Osteoblast (primary cell): Measurements from ENCODE around the gene SPN. TPM values are rescaled to one million over a fixed set of nuclear protein-coding genes. Genes with fewer than 3 reads are reported as not detected.

Source experiments
- DNase-seq: peaks from one replicate; pipeline ENCODE4 v3.0.0; 2011; ENCODE audit warnings: low spot score, mixed read lengths; ENCODE audit not compliant: insufficient read length; ENCODE audit errors: missing footprints
- H2AFZ ChIP-seq: 2 replicates; pipeline ENCODE4 v1.6.0; 2011; ENCODE audit warnings: mild to moderate bottlenecking, low read length
- H3K27ac ChIP-seq: 2 replicates; pipeline ENCODE4 v1.5.1; 2011; ENCODE audit warnings: mild to moderate bottlenecking, low read depth, low read length, moderate library complexity
- H3K27me3 ChIP-seq: 2 replicates; pipeline ENCODE4 v1.6.0; 2012; ENCODE audit warnings: mild to moderate bottlenecking, control low read depth, inconsistent platforms, low read length, moderate library complexity; ENCODE audit not compliant: insufficient read depth
- H3K36me3 ChIP-seq: 2 replicates; pipeline ENCODE4 v1.5.1; 2011; ENCODE audit warnings: mild to moderate bottlenecking, low read length, control low read depth, moderate library complexity; ENCODE audit not compliant: insufficient read depth
- H3K4me1 ChIP-seq: 2 replicates; pipeline ENCODE4 v1.5.1; 2011; ENCODE audit warnings: mild to moderate bottlenecking, low read length, control low read depth, moderate library complexity; ENCODE audit not compliant: insufficient read depth
- H3K4me2 ChIP-seq: 2 replicates; pipeline ENCODE4 v1.6.0; 2011; ENCODE audit warnings: mild to moderate bottlenecking, low read length; ENCODE audit not compliant: insufficient read depth
- H3K4me3 ChIP-seq: fragments of 200-600 bp; sonication (generic); 3 replicates; pipeline ENCODE4 v1.5.1; 2012; ENCODE audit warnings: mild to moderate bottlenecking, low read length, inconsistent platforms; ENCODE audit not compliant: insufficient read depth
- H3K79me2 ChIP-seq: 2 replicates; pipeline ENCODE4 v1.6.0; 2012; ENCODE audit warnings: mild to moderate bottlenecking, low read length, control low read depth, inconsistent platforms; ENCODE audit not compliant: insufficient read depth
- H3K9me3 ChIP-seq: 2 replicates; pipeline ENCODE4 v1.5.1; 2011; ENCODE audit warnings: low read depth, low read length, control low read depth
- H4K20me1 ChIP-seq: 2 replicates; pipeline ENCODE4 v1.6.0; 2012; ENCODE audit warnings: mild to moderate bottlenecking, low read length, control low read depth; ENCODE audit not compliant: insufficient read depth
- total RNA-seq: library from RNA; depleted of rRNA; stranded (reverse); fragments of >200 nt; gene quantifications from 2 replicates; pipeline ENCODE4 v1.2.3, GENCODE V29; 2012
- TF ChIP-seq, protein P1 (sequence below): IDR thresholded peaks from 2 replicates; pipeline ENCODE4 v1.5.1; 2011; ENCODE audit warnings: mild to moderate bottlenecking, low read depth, low read length, moderate library complexity; ENCODE audit errors: extremely low read depth

Gene SPN
- total RNA-seq, 1 donor, result under 0.01 TPM

DNA sequence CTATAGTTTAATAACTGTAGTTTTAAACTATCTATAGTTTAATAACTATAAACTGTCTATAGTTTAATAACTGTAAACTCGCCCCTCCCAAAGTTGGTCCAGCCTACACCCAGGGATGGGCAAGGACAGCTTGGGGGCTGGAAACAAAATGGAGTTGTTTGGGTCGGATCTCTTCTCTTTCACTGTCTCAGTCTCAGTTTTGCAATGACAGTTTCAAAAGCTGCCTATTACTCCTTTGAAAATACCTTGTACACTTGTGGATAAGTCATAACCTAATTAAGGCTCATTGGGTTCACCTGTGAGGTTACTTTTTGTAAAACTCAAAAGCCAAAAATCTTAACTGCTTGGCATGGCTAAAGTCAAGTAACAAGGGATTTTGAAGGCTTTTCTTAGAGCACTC, 51.3 kb downstream of the SPN start:
- Histone ChIP-seq H4K20me1 (no peaks in the 10 kb centered on the region), H3K4me1 (peaks cover 8% of the 10 kb centered on the region), H3K27ac (no peak overlapping the region), H3K4me3 (no peak overlapping the region), H3K27me3 (peaks cover 8% of the 10 kb centered on the region), H2AFZ (no peak overlapping the region), H3K9me3 (no peaks in the 10 kb centered on the region), H3K79me2 (no peaks in the 10 kb centered on the region), H3K4me2 (no peak overlapping the region), H3K36me3 (no peaks in the 10 kb centered on the region)
- TF ChIP-seq, protein P1, sequence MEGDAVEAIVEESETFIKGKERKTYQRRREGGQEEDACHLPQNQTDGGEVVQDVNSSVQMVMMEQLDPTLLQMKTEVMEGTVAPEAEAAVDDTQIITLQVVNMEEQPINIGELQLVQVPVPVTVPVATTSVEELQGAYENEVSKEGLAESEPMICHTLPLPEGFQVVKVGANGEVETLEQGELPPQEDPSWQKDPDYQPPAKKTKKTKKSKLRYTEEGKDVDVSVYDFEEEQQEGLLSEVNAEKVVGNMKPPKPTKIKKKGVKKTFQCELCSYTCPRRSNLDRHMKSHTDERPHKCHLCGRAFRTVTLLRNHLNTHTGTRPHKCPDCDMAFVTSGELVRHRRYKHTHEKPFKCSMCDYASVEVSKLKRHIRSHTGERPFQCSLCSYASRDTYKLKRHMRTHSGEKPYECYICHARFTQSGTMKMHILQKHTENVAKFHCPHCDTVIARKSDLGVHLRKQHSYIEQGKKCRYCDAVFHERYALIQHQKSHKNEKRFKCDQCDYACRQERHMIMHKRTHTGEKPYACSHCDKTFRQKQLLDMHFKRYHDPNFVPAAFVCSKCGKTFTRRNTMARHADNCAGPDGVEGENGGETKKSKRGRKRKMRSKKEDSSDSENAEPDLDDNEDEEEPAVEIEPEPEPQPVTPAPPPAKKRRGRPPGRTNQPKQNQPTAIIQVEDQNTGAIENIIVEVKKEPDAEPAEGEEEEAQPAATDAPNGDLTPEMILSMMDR, result no peak
- no peak for DNase-seq

DNA sequence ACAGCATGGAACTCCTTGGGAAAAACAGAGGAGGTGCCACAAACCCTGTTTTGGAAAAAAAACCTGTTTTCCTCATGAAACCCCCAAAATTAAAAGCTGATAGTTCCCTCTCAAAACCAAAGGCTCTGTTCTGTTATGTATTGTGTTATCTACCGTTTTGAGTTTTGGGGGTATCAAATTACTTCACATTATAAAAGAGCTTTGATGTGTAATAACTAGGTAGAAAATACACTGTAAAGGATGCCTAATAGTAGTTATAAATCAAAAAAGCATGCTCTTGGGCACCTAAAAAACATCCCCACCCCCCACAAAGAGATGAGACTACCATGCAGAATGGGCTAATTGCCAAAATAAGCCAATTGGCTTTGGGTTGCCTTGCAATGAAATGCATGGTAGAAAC, 51.9 kb downstream of the SPN start:
- no peaks in the 10 kb centered on the region for H4K20me1 ChIP-seq
- H3K79me2 ChIP-seq, result no peaks in the 10 kb centered on the region
- peaks cover 5% of the 10 kb centered on the region for H3K4me1 ChIP-seq
- no peak overlapping the region for H3K27ac ChIP-seq
- DNase-seq, result no peak
- H3K9me3 ChIP-seq, result no peaks in the 10 kb centered on the region
- H3K36me3 ChIP-seq, result no peaks in the 10 kb centered on the region
- no peak overlapping the region for H3K4me2 ChIP-seq
- peaks cover 8% of the 10 kb centered on the region for H3K27me3 ChIP-seq
- H3K4me3 ChIP-seq, result no peak overlapping the region
- TF ChIP-seq, protein P1, result no peak
- H2AFZ ChIP-seq, result no peak overlapping the region

DNA sequence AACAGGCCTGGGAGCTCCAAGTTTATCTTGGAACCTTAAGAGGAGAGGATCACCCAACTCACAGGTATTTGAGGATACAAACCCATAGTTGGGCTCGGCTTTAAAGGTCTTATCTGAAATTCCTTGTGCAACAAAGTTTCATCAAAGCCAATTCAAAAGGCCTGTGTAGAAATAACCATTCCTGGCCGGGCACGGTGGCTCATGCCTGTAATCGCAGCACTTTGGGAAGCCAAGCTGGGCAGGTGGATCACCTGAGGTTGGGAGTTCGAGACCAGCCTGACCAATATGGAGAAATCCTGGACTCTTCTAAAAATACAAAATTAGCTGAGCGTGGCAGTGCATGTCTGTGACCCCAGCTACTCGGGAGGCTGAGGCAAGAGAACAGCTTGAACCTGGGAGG, 54.1 kb downstream of the SPN start:
- Histone ChIP-seq H3K27ac (no peak overlapping the region), H3K27me3 (peaks cover 8% of the 10 kb centered on the region), H3K4me2 (no peak overlapping the region), H2AFZ (no peak overlapping the region), H3K36me3 (no peaks in the 10 kb centered on the region), H4K20me1 (no peaks in the 10 kb centered on the region), H3K4me1 (no peaks in the 10 kb centered on the region), H3K4me3 (no peak overlapping the region), H3K9me3 (no peaks in the 10 kb centered on the region), H3K79me2 (no peaks in the 10 kb centered on the region)
- DNase-seq, result no peak
- TF ChIP-seq, protein P1, result no peak

DNA sequence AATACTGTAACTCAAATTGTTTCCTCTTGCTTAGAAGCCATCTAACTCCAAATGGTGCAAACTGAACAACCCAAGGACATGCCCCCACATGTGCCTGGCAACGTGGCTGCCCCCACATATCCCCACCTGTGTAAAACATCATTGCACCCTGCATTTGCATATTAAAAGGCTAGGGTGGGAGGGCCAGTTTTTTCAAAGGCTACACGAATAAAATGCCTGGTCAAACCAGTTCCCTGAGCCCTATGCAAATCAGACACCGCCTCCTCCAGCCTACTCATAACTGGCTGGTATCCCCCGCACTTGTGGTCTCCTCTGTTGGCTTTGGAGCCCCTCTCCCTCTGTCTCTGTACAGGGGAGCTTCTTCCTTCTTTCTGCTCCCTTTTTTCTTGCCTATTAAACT, 56.0 kb downstream of the SPN start:
- peaks cover 8% of the 10 kb centered on the region for H3K27me3 ChIP-seq
- H3K4me1 ChIP-seq, result no peaks in the 10 kb centered on the region
- no peaks in the 10 kb centered on the region for H4K20me1 ChIP-seq
- no peaks in the 10 kb centered on the region for H3K9me3 ChIP-seq
- H3K27ac ChIP-seq, result no peak overlapping the region
- DNase-seq, result no peak
- H3K79me2 ChIP-seq, result no peaks in the 10 kb centered on the region
- H3K36me3 ChIP-seq, result no peaks in the 10 kb centered on the region
- TF ChIP-seq, protein P1, result no peak
- no peak overlapping the region for H3K4me2 ChIP-seq
- H3K4me3 ChIP-seq, result no peak overlapping the region
- no peak overlapping the region for H2AFZ ChIP-seq

Other genes starting within 250 kb of the SPN start
- gene BOLA2, start 208.9 kb upstream of the SPN start, total RNA-seq, result 13.3 and 19.9 TPM in 2 replicates
- 3.8 and 6.2 TPM in 2 replicates for gene SLX1B, start 208.7 kb upstream of the SPN start, total RNA-seq
- gene SULT1A4, start 203.3 kb upstream of the SPN start, total RNA-seq, result 0.36 and 1.2 TPM in 2 replicates
- gene NPIPB12, start 156.8 kb upstream of the SPN start, total RNA-seq, result 17.7 and 30.4 TPM in 2 replicates
- 18.0 and 19.5 TPM in 2 replicates for gene QPRT, start 15.9 kb downstream of the SPN start, total RNA-seq
- gene C16orf54, start 82.7 kb downstream of the SPN start, total RNA-seq, result 0.59 and 0.72 TPM in 2 replicates
- not detected in 2 replicates for gene ZG16, start 115.0 kb downstream of the SPN start, total RNA-seq
- 8.3 and 12.4 TPM in 2 replicates for gene KIF22, start 127.5 kb downstream of the SPN start, total RNA-seq
- gene MAZ, start 143.3 kb downstream of the SPN start, total RNA-seq, result 221 and 267 TPM in 2 replicates
- gene PRRT2, start 148.9 kb downstream of the SPN start, total RNA-seq, result 1.4 and 4.1 TPM in 2 replicates
- gene PAGR1, start 152.9 kb downstream of the SPN start, total RNA-seq, result 16.8 and 19.9 TPM in 2 replicates
- gene MVP, start 157.2 kb downstream of the SPN start, total RNA-seq, result 273 and 274 TPM in 2 replicates
- 105 and 107 TPM in 2 replicates for gene CDIPT, start 200.0 kb downstream of the SPN start, total RNA-seq
- 1.5 and 2.9 TPM in 2 replicates for gene SEZ6L2, start 236.3 kb downstream of the SPN start, total RNA-seq
- 0.88 and 1.8 TPM in 2 replicates for gene ASPHD1, start 237.2 kb downstream of the SPN start, total RNA-seq